Cardiac muscle cell (in vitro differentiated cells and primary cell): ENCODE results near the gene AGAP1. TPM values are rescaled to one million over a fixed set of nuclear protein-coding genes. Genes with fewer than 3 reads are reported as not detected.

Experiments
- DNase-seq, 2 donors: peaks; one replicate each; pipeline versions ENCODE4 v3.0.0 to v3.0.0-alpha.2; 2010 to 2017; ENCODE audit warnings: low read depth in 1 of 2, low spot score in 1 of 2
- H3K27ac ChIP-seq: fragments of 200-600 bp; sonication (generic); 2 replicates; pipeline ENCODE4 v1.5.1; 2016
- H3K27me3 ChIP-seq: fragments of 200-600 bp; sonication (generic); 2 replicates; pipeline ENCODE4 v1.6.0; 2016; ENCODE audit warnings: control low read depth
- H3K36me3 ChIP-seq: fragments of 200-600 bp; sonication (generic); 2 replicates; pipeline ENCODE4 v1.5.1; 2016; ENCODE audit warnings: control low read depth
- H3K4me1 ChIP-seq: fragments of 200-600 bp; sonication (generic); 2 replicates; pipeline ENCODE4 v1.8.1; 2017; ENCODE audit warnings: low read depth, mild to moderate bottlenecking, mixed run types
- H3K4me3 ChIP-seq: fragments of 200-600 bp; sonication (generic); 2 replicates; pipeline ENCODE4 v1.5.1; 2016; ENCODE audit warnings: mild to moderate bottlenecking
- H3K9me3 ChIP-seq: fragments of 200-600 bp; sonication (generic); 2 replicates; pipeline ENCODE4 v1.5.1; 2017; ENCODE audit warnings: low read depth, mild to moderate bottlenecking, control low read depth
- CTCF ChIP-seq: IDR thresholded peaks from 2 replicates; pipeline ENCODE4 v1.5.1; 2012; ENCODE audit warnings: low read depth, mild to moderate bottlenecking, low read length
- polyA plus RNA-seq: library from polyadenylated mRNA; unstranded; fragments of >200 nt; fragmentation: Nextera tagmentation; extraction: Ambion mirVana; gene quantifications from 2 replicates; pipeline ENCODE4 v1.2.1, GENCODE V29; 2016
- total RNA-seq: library from RNA; depleted of rRNA; stranded (reverse); fragments of >200 nt; gene quantifications from 2 replicates; pipeline ENCODE4 v1.2.3, GENCODE V29; 2016

Gene AGAP1
- total and polyA plus RNA-seq, 2 experiments from 2014 or later, result 8.6 to 38.2 TPM

GRCh38 chr2:236106761-236107160, 612.9 kb downstream of the AGAP1 start:
- no peak overlapping the region for H3K4me3 ChIP-seq
- no peak for DNase-seq
- H3K4me1 ChIP-seq, result peaks cover 7% of the 10 kb centered on the region
- no peak overlapping the region for H3K27ac ChIP-seq
- no peaks in the 10 kb centered on the region for H3K36me3 ChIP-seq
- H3K9me3 ChIP-seq, result no peaks in the 10 kb centered on the region
- TF ChIP-seq CTCF, result no peak
- no peaks in the 10 kb centered on the region for H3K27me3 ChIP-seq

- no peak overlapping the region for H3K4me3 ChIP-seq
- peaks cover 7% of the 10 kb centered on the region for H3K4me1 ChIP-seq
- no peaks in the 10 kb centered on the region for H3K9me3 ChIP-seq
- DNase-seq, result no peak
- TF ChIP-seq CTCF, result no peak
- H3K36me3 ChIP-seq, result no peaks in the 10 kb centered on the region
- H3K27ac ChIP-seq, result no peak overlapping the region
- H3K27me3 ChIP-seq, result no peaks in the 10 kb centered on the region
These were observed 613.7 kb downstream of the AGAP1 start for GRCh38 chr2:236107536-236107935.

- DNase-seq, result no peak
- no peaks in the 10 kb centered on the region for H3K36me3 ChIP-seq
- peaks cover 7% of the 10 kb centered on the region for H3K4me1 ChIP-seq
- H3K27me3 ChIP-seq, result no peaks in the 10 kb centered on the region
- TF ChIP-seq CTCF, result no peak
- no peaks in the 10 kb centered on the region for H3K9me3 ChIP-seq
- no peak overlapping the region for H3K4me3 ChIP-seq
- H3K27ac ChIP-seq, result no peak overlapping the region
These were observed 614.2 kb downstream of the AGAP1 start for GRCh38 chr2:236107942-236108625.

- Histone ChIP-seq H3K4me1 (peaks cover 7% of the 10 kb centered on the region), H3K36me3 (no peaks in the 10 kb centered on the region), H3K27me3 (no peaks in the 10 kb centered on the region), H3K4me3 (no peak overlapping the region), H3K27ac (no peak overlapping the region), H3K9me3 (no peaks in the 10 kb centered on the region)
- DNase-seq, result no peak
- no peak for TF ChIP-seq CTCF
These were observed 615.2 kb downstream of the AGAP1 start for GRCh38 chr2:236109061-236109460.

DNA sequence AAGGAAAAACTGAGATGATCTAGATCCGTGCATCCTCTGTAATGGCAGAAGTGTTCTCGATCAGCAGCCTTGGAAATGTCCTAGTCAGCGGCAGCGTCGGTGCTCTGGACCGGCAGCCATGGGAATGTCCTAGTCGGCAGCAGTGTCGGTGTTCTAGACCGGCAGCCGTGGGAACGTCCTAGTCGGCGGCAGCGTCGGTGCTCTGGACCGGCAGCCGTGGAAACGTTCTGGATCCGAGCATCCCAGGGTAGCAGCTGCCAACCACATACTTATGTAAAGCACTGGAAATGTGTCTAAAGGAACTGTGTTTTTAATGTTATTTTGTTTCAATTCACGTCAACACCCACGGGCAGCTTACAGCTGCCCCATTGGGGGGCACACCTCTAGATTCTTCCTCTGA, 615.6 kb downstream of the AGAP1 start:
- Histone ChIP-seq H3K9me3 (no peaks in the 10 kb centered on the region), H3K4me3 (no peak overlapping the region), H3K4me1 (peaks cover 7% of the 10 kb centered on the region), H3K36me3 (no peaks in the 10 kb centered on the region), H3K27me3 (no peaks in the 10 kb centered on the region), H3K27ac (no peak overlapping the region)
- DNase-seq, result no peak
- no peak for TF ChIP-seq CTCF
